ENCODE data around the gene CFHR5. TPM values are rescaled to one million over a fixed set of nuclear protein-coding genes. Genes with fewer than 3 reads are reported as not detected.

Gene CFHR5
- total RNA-seq, 1 donor from 2014 or later: not detected

DNA sequence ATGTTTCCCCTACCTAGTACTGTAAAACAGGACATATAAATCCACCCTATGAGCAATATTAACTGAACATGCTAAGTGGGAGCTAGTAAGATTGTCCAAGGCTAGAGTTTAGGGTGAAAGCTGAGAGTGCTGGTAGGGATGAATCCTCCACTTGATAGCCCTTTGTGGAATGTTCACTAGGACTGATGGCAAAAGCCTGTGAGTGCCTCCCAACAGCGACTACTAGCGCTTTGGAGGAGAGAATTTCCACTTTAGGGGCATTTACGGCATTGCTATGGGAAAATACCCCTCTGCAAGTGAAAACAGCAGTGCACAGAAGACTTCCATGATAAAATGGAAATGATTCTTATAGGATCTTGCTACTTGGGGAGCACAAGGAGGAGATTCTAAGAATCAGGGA, 35.9 kb downstream of the CFHR5 start:
- Histone ChIP-seq H3K27me3 (ENCODE audit: low read depth) (no peaks in the 10 kb centered on the region), H3K36me3 (no peaks in the 10 kb centered on the region), H3K9me3 (no peaks in the 10 kb centered on the region), H3K4me1 (no peaks in the 10 kb centered on the region), H3K4me3 (no peak overlapping the region), H3K27ac (no peak overlapping the region)
- TF ChIP-seq, protein P1, sequence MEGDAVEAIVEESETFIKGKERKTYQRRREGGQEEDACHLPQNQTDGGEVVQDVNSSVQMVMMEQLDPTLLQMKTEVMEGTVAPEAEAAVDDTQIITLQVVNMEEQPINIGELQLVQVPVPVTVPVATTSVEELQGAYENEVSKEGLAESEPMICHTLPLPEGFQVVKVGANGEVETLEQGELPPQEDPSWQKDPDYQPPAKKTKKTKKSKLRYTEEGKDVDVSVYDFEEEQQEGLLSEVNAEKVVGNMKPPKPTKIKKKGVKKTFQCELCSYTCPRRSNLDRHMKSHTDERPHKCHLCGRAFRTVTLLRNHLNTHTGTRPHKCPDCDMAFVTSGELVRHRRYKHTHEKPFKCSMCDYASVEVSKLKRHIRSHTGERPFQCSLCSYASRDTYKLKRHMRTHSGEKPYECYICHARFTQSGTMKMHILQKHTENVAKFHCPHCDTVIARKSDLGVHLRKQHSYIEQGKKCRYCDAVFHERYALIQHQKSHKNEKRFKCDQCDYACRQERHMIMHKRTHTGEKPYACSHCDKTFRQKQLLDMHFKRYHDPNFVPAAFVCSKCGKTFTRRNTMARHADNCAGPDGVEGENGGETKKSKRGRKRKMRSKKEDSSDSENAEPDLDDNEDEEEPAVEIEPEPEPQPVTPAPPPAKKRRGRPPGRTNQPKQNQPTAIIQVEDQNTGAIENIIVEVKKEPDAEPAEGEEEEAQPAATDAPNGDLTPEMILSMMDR (IDR thresholded peaks at IDR 0.05): no peak
- DNase-seq (no peak), ATAC-seq (no peak)
- intact Hi-C loops (cut with DNase I): no loop called here

DNA sequence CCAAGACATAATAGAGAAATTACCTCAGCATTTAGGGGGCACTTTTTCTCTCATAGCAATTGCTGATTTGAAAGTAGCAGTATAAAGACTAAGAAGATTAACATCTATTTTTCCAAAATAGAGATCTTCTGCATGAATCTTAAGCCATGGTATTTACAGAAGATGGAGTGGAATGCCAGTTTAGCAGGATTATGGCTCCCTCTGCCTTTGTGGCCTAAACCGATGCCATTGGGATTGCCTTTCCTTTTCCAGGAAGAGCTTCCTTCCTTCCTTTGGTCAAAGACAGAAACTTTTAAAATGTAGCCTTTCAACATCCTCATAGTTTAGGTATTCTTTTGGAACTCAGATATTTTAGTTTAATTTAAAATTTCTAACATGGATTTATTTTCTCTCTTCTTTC, 39.4 kb downstream of the CFHR5 start:
- no peaks in the 10 kb centered on the region for H3K36me3 ChIP-seq
- no peaks in the 10 kb centered on the region for H3K27me3 ChIP-seq (ENCODE audit: low read depth)
- no peaks in the 10 kb centered on the region for H3K9me3 ChIP-seq
- TF ChIP-seq, protein P1 (IDR thresholded peaks at IDR 0.05): no peak
- H3K4me1 ChIP-seq: no peaks in the 10 kb centered on the region
- ATAC-seq (no peak), DNase-seq (no peak)
- no peak overlapping the region for H3K27ac ChIP-seq
- H3K4me3 ChIP-seq: no peak overlapping the region
- intact Hi-C loops (cut with DNase I): no loop called here

DNA sequence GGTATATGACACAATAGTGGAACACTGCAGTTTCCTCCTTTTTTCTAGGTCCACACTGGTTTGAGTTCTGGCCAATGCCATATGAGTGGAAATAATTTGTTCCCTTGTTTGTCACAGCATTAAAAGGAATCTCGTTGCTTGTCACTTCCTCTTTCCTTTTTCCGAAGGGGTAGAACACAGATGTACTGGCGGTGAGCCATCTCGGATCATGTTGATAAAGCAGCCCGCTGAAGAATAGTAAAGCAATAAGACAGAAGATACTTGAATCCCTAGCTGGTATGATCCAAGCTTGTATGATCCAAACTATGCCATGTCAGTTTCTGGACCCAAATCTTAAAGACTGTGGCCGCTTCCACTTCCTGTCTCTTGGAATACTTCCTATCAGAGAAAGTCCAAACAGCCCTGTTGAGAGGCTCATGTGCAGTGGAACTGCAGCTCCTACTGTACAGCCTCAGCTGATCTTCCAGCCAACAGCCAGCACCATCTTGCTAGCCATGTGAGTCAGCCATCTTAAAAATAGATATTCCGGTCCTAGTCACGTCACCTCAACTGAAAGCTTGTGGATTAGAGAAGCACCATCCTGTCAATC, 40.3 kb downstream of the CFHR5 start:
- DNase-seq (no peak), ATAC-seq (no peak)
- Histone ChIP-seq H3K27me3 (ENCODE audit: low read depth) (no peaks in the 10 kb centered on the region), H3K27ac (no peak overlapping the region), H3K36me3 (no peaks in the 10 kb centered on the region), H3K4me1 (no peaks in the 10 kb centered on the region), H3K9me3 (no peaks in the 10 kb centered on the region), H3K4me3 (no peak overlapping the region)
- TF ChIP-seq, protein P1 (IDR thresholded peaks at IDR 0.05): no peak
- intact Hi-C loops (cut with DNase I): no loop called here

DNA sequence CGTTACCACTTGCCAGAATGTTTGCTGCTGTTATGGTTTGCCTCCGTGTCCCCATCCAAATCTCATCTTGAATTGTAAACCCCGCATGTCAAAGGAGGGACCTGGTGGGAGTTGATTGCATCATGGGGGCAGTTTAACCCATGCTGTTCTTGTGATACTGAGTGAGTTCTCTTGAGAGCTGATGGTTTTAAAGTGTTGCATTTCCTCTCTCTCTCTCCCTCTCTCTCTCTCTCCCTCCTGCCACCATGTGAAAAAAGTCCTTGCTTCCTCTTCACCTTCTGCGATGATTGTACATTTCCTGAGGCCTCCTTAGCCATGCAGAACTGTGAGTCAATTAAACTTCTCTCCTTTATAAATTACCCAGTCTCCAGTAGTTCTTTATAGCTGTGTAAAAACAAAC, 44.4 kb downstream of the CFHR5 start:
- ATAC-seq: no peak
- Histone ChIP-seq H3K4me1 (no peaks in the 10 kb centered on the region), H3K27me3 (ENCODE audit: low read depth) (no peaks in the 10 kb centered on the region), H3K4me3 (no peak overlapping the region), H3K27ac (no peak overlapping the region), H3K9me3 (no peaks in the 10 kb centered on the region), H3K36me3 (no peaks in the 10 kb centered on the region)
- TF ChIP-seq, protein P1 (IDR thresholded peaks at IDR 0.05): no peak
- intact Hi-C loops (cut with DNase I): no loop called here
- no peak for DNase-seq

DNA sequence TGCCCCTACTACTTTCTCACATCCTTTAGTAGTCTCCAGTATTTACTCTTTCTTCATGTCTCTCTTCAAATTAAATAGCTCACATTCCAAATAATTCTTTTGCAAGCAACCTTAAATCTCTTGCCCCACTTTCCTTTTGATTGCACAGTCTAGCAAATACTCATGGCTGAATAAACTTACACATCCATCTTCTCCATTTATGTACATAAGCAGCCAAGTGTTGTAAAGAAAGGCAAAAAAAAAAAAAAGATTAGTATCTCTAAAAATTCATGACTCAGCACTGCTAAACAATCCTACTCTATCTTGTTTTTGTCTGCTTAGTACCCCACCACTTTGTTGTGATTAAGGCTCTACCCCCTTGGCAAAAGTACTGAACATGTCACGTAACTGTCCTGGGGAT, 47.1 kb downstream of the CFHR5 start:
- intact Hi-C loops (cut with DNase I): no loop called here

More for the DNA sequence above, 47.1 kb downstream of the CFHR5 start:
- TF ChIP-seq, protein P1 (IDR thresholded peaks at IDR 0.05): no peak
- no peaks in the 10 kb centered on the region for H3K4me1 ChIP-seq
- no peak overlapping the region for H3K4me3 ChIP-seq
- no peak for DNase-seq
- peak in 1 of 2 donors; percentile 61 for ATAC-seq
- H3K27me3 ChIP-seq (ENCODE audit: low read depth): no peaks in the 10 kb centered on the region
- H3K36me3 ChIP-seq: no peaks in the 10 kb centered on the region
- H3K9me3 ChIP-seq: no peaks in the 10 kb centered on the region
- H3K27ac ChIP-seq: no peak overlapping the region

All from lower lobe of right lung (tissue), 2 donors.